Muscle of leg (tissue), 11 donors: ENCODE results near the gene MOB3A. TPM values are rescaled to one million over a fixed set of nuclear protein-coding genes. Genes with fewer than 3 reads are reported as not detected.

Experiments
- DNase-seq: peaks from one replicate; pipeline ENCODE4 v3.0.0; 2013
- H3K27ac ChIP-seq: one replicate; pipeline ENCODE4 v1.5.1; 2013; ENCODE audit warnings: mild to moderate bottlenecking, low read length, control low read depth
- H3K27me3 ChIP-seq: one replicate; pipeline ENCODE4 v1.6.1; 2013; ENCODE audit warnings: low read length; ENCODE audit not compliant: control insufficient read depth, insufficient read depth
- H3K36me3 ChIP-seq: one replicate; pipeline ENCODE4 v1.6.1; 2013; ENCODE audit warnings: low read length; ENCODE audit not compliant: control insufficient read depth, insufficient read depth
- H3K4me1 ChIP-seq: one replicate; pipeline ENCODE4 v1.6.1; 2013; ENCODE audit warnings: low read length; ENCODE audit not compliant: control insufficient read depth, insufficient read depth
- H3K4me3 ChIP-seq: one replicate; pipeline ENCODE4 v1.5.1; 2013; ENCODE audit warnings: low read length, control low read depth
- H3K9me3 ChIP-seq: replicated peaks from 2 replicates; pipeline ENCODE4 v1.6.1; 2013; ENCODE audit warnings: low read depth, low read length; ENCODE audit not compliant: control insufficient read depth
- WGBS: methylation state at CpG from one replicate; pipeline ENCODE4 v1.1.5; 2013; ENCODE audit warnings: missing lambda C conversion rate; ENCODE audit not compliant: insufficient coverage; 5-methylcytosine and 5-hydroxymethylcytosine counted together
- polyA plus RNA-seq, 8 donors: library from polyadenylated mRNA; unstranded; fragments of 120-200 nt; gene quantifications; one replicate each; pipeline versions ENCODE4 v1.2.1 to v1.2.3, GENCODE V29; 2013; ENCODE audit warnings: inconsistent platforms in 1 of 8, low replicate concordance in 1 of 8; ENCODE audit not compliant: insufficient read length in 8 of 8, insufficient read depth in 1 of 8
- total RNA-seq: library from RNA; stranded (reverse); fragments of 120-200 nt; gene quantifications from one replicate; pipeline ENCODE4 v1.2.4, GENCODE V29; 2013

Gene MOB3A
- total and polyA plus RNA-seq, 9 donors: 7.4 to 22.1 (median 17.2) TPM

DNA sequence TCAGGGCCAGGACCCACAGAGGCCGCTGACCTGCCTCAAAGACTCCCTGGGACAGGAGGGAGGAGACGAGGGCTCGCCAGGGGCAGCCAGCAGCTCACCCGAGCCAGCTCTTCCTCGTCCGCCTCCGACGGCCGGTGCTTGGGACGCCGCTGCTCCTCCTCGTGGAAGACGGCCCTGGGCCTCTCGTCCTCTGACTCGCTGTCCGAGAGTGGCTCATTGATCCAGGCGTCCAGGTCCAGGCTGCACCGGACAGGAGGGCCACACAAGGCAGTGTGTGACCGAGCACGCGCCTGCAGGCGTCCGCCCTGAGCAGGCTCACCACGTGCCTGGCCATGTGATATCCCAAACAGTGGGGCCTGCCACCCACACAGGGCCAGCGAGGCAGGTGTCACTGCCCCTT is 20.4 kb upstream of the MOB3A start:
- Histone ChIP-seq H3K4me3 (no peak overlapping the region), H3K36me3 (peaks cover 93% of the 10 kb centered on the region), H3K9me3 (no peaks in the 10 kb centered on the region), H3K4me1 (no peaks in the 10 kb centered on the region), H3K27ac (no peak overlapping the region), H3K27me3 (no peaks in the 10 kb centered on the region)
- WGBS: 93% methylated on average over 25 of the region's 25 CpGs
- DNase-seq: no peak

DNA sequence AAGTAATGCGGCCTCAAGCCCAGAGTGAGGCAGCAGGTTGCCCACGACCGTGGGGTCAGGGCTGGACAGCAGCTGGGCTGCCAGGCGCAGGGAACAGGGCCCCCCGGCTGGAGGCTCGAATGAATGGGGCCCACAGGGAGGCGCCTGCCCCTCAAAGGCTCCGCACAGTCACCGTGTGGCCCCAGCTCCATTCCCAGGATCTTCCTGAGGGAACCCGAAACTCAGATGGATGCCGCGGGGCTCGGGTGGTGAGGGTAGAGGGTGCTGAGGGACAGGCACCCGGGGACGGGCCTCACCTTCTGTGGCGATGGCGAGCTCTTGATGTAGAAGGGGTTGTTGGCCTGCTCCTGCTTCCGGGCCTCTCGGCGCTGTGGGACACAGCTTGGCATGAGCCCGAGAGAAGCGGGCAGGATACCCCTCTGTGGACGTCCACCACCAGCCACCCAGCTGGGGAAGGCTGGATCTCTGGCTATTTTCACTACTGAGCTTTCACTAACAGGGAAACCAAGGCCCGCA is 19.8 kb upstream of the MOB3A start:
- Histone ChIP-seq H3K27ac (no peak overlapping the region), H3K36me3 (peaks cover 93% of the 10 kb centered on the region), H3K4me1 (no peaks in the 10 kb centered on the region), H3K4me3 (no peak overlapping the region), H3K9me3 (no peaks in the 10 kb centered on the region), H3K27me3 (no peaks in the 10 kb centered on the region)
- WGBS: 93% methylated on average over 15 of the region's 24 CpGs
- DNase-seq: no peak

DNA sequence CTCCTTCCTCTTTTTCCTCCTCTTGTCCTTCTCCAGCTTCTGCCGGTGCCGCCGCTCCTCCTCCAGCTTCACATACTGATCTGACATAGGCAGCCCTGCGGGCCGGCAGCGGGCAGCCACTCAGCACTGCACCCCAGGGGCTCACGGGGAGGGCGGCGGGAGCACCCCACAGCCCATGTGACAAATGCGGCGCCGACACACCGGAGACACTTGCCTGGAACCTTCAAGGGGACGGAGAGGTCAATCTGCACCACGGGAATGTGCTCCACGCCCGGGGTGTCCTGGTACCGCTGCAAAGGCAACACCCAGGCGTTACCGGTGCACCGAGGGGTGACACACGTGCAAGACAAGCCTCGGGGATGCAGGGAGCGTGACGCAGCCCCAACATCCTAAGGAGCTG is 19.2 kb upstream of the MOB3A start:
- Histone ChIP-seq H3K27ac (no peak overlapping the region), H3K4me3 (no peak overlapping the region), H3K27me3 (no peaks in the 10 kb centered on the region), H3K36me3 (peaks cover 93% of the 10 kb centered on the region), H3K9me3 (no peaks in the 10 kb centered on the region), H3K4me1 (no peaks in the 10 kb centered on the region)
- DNase-seq: no peak
- WGBS: 95% methylated on average over 25 of the region's 25 CpGs

DNA sequence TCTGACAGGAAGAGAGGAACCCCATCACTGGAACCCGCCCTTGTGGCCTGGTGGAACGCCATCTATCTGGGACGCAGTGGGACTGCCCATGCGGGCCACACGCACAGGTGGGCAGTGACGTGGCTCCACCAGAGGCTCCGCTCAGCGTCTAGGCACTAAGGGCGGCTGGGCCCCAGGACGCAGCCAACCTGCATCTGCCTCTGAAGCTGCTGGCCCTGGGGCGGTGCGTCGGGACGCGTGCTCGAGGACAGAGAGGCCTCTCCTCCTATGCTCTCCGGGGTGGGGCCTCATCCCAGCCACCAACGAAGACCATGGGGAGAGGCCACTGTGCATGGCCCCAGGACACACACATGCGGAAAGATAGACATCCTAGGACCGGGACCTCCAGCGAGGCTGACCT is 18.7 kb upstream of the MOB3A start:
- no peak overlapping the region for H3K27ac ChIP-seq
- 94% methylated on average over 21 of the region's 21 CpGs for WGBS
- DNase-seq: no peak
- H3K9me3 ChIP-seq: no peaks in the 10 kb centered on the region
- no peak overlapping the region for H3K4me3 ChIP-seq
- peaks cover 93% of the 10 kb centered on the region for H3K36me3 ChIP-seq
- H3K27me3 ChIP-seq: no peaks in the 10 kb centered on the region
- no peaks in the 10 kb centered on the region for H3K4me1 ChIP-seq

DNA sequence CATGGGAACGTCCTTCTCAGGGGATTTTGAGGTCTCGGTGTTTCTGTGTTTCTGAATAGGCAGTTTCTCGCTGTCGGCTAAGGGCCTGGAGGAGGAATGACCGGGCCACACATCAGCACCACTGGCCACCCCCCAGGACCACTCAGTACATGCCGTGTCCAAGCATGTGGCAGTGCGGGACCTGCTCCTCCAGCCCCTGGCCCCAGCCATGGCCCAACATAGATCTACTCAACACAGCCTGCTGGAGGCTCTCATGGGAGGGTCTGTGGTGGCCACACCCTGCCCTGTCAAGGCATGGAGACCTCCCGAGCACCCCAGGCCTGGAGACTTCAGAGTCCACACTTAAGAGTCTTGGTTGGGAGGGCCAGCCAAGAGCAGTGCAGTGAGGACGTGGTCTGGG is 18.1 kb upstream of the MOB3A start:
- Histone ChIP-seq H3K27me3 (no peaks in the 10 kb centered on the region), H3K4me1 (no peaks in the 10 kb centered on the region), H3K36me3 (peaks cover 97% of the 10 kb centered on the region), H3K27ac (no peak overlapping the region), H3K9me3 (no peaks in the 10 kb centered on the region), H3K4me3 (no peak overlapping the region)
- no peak for DNase-seq
- WGBS: 82% methylated on average over 3 of the region's 9 CpGs

DNA sequence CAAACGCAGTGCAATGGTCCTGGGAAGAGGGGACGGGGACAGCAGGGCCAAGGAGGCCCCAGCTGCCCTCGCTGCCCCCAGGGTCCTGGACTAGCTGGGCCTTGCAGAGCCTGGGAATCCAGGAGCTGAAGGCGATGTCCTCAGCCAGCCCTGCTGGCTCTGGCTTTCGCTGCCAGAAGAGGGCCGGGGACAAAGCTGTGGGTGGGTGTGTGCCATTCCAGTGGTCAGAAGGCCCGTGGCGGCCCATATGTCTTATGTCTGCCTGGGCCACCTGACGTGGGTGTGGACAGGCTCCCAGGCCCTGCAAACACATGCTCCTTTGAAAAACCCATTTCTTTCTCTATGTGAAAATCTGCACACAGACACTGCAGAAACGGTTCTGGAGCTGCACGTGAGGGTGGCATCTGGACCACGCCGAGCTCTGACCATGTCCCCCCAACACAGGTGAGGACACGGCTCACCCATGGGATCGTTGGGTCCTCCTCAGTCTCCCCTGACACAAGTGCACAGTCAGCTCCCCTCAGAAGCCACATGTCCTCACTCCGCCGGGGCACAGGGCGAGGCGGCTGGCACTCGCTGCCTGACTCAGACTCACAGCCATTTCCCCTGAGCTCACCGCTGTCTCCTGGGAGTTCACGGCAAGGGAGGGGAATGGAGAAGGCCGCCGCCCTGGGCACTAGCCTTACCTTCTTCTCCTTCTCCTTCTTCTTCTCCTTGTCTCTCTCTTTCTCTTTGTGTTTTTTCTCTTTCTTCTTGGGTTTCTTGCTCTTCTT is 17.5 kb upstream of the MOB3A start:
- 82% methylated on average over 19 of the region's 24 CpGs for WGBS
- H3K27me3 ChIP-seq: no peaks in the 10 kb centered on the region
- no peak for DNase-seq
- H3K4me1 ChIP-seq: no peaks in the 10 kb centered on the region
- H3K4me3 ChIP-seq: no peak overlapping the region
- peaks cover 98% of the 10 kb centered on the region for H3K36me3 ChIP-seq
- no peak overlapping the region for H3K27ac ChIP-seq
- H3K9me3 ChIP-seq: no peaks in the 10 kb centered on the region

DNA sequence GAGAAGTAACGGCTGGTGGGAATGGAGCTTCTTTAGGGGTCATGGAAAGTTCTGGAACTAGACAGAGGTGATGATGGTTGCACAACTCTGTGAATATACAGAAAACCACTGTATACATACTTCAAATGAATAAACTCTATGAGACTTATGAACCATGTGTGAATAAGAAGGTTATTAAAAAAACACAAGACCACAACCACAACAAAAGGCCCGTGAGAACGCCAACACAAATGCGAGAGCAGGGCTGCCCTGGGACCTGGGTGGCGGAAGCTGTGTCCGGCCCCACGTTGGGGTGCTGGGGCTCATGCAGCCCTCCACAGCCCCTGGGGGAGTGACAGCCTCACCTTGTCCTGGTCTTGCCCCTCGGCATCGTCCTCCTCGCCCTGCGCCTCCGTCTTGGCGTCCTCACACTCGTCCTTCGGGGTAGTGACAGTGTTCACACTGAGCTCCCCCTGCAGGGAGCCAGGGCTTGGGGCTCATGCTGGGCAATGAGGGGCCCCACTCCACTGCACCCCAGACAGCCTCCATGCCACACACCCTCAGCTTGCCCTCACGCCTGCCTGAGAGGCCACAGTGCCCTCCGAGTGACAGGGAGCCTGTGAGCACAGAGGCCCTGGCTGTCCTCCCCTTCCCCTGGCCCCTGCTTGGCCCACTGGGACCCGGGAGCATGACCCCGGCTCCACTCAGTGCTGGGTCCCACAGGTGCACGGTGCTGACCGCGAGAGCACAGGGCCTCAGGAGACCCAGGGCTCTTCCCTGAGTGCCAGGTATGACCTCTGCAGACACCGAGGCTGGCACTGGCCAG is 16.6 kb upstream of the MOB3A start:
- H3K27ac ChIP-seq: no peak overlapping the region
- no peaks in the 10 kb centered on the region for H3K9me3 ChIP-seq
- no peak for DNase-seq
- no peaks in the 10 kb centered on the region for H3K4me1 ChIP-seq
- no peak overlapping the region for H3K4me3 ChIP-seq
- H3K36me3 ChIP-seq: peaks cover 98% of the 10 kb centered on the region
- no peaks in the 10 kb centered on the region for H3K27me3 ChIP-seq
- 85% methylated on average over 22 of the region's 23 CpGs for WGBS

DNA sequence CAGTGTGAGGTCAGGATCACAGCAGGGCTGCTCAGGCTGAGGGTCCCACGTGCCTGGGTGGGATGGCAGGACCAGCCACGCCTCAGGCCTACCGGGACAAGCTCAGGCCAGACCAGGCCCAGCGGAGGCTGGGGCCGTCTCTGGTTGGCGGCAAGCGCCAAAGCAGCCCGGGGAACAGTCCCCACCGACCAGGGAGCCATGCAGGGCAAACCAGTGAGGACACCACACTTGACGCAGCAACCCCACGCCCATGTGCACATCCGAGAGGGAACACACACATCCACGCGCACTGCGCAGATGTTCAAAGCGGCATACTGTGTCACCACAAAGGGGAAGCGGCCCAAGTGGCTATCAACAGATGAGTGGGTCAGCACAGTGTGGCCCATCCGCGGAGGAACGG is 15.8 kb upstream of the MOB3A start:
- Histone ChIP-seq H3K27ac (no peak overlapping the region), H3K9me3 (no peaks in the 10 kb centered on the region), H3K4me3 (no peak overlapping the region), H3K4me1 (no peaks in the 10 kb centered on the region), H3K27me3 (no peaks in the 10 kb centered on the region), H3K36me3 (peaks cover 95% of the 10 kb centered on the region)
- DNase-seq: no peak
- 94% methylated on average over 20 of the region's 20 CpGs for WGBS

DNA sequence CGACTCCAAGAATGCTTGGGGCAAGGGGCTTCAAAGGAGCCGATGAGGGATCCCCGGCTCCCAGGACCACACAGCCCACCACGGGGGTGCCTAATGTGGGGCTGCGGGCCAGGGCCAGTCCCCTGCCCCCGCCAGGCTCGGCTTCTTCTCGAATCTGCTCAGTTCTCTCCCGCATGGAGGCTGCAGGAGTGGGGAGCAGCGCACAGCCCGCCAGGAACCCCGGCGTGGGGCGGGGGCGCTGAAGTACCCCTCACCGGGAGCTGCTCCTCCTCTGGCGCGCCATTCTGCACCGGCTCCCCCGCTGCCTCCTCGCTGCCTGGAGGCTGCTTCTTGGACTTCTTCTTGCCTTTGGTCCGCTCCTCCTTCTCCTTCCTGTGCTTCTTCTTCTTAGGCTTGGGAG is 15.3 kb upstream of the MOB3A start:
- no peaks in the 10 kb centered on the region for H3K4me1 ChIP-seq
- WGBS: 94% methylated on average over 19 of the region's 22 CpGs
- no peak for DNase-seq
- no peaks in the 10 kb centered on the region for H3K9me3 ChIP-seq
- no peak overlapping the region for H3K27ac ChIP-seq
- no peak overlapping the region for H3K4me3 ChIP-seq
- peaks cover 95% of the 10 kb centered on the region for H3K36me3 ChIP-seq
- H3K27me3 ChIP-seq: no peaks in the 10 kb centered on the region

DNA sequence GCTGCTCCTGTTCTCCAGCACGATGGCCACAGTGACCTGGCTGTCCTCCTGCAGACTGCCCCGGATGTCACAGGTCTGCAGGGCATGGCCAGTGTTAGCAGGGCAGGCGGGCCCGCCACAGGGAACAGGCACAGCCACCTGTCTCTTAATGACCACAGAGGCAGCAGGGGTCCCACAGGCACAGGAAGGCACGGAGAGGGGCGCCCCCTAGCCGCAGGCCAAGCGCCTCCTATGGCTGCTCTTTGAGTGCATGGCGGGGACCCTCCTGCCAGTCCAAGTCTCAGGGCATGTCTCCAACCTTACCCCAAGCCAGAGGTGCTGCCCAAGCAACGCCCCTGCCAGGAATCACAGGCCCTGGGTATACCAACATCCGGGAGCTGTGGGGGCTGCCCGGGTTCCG is 14.7 kb upstream of the MOB3A start:
- WGBS: 86% methylated on average over 13 of the region's 13 CpGs
- H3K4me3 ChIP-seq: no peak overlapping the region
- no peaks in the 10 kb centered on the region for H3K9me3 ChIP-seq
- H3K4me1 ChIP-seq: no peaks in the 10 kb centered on the region
- no peak overlapping the region for H3K27ac ChIP-seq
- no peaks in the 10 kb centered on the region for H3K27me3 ChIP-seq
- peaks cover 95% of the 10 kb centered on the region for H3K36me3 ChIP-seq
- DNase-seq: no peak
